GM12891 (cell line): Measurements from ENCODE around the gene ABCB6.

ENCODE experiments used
- PAX5 ChIP-seq: IDR thresholded peaks from 2 replicates; pipeline ENCODE4 v1.6.1; 2011; ENCODE audit warnings: low read length, moderate library complexity, mild to moderate bottlenecking; ENCODE audit not compliant: insufficient read depth, severe bottlenecking
- POLR2A ChIP-seq: IDR thresholded peaks from 2 replicates; pipeline ENCODE4 v1.6.1; 2011; ENCODE audit warnings: low read depth, low read length, control low read depth
- POLR2AphosphoS5 ChIP-seq: IDR thresholded peaks from 2 replicates; pipeline ENCODE4 v1.6.1; 2011; ENCODE audit warnings: low read depth, low read length, control low read depth
- POU2F2 ChIP-seq: IDR thresholded peaks from 2 replicates; pipeline ENCODE4 v1.6.1; 2011; ENCODE audit warnings: low read depth, mild to moderate bottlenecking, control low read depth, low read length, moderate library complexity
- SPI1 ChIP-seq: IDR thresholded peaks from 2 replicates; pipeline ENCODE4 v1.6.1; 2011; ENCODE audit warnings: low read depth, low read length, control low read depth
- TAF1 ChIP-seq: IDR thresholded peaks from 2 replicates; pipeline ENCODE4 v1.6.1; 2011; ENCODE audit warnings: low read depth, low read length, control low read depth

DNA sequence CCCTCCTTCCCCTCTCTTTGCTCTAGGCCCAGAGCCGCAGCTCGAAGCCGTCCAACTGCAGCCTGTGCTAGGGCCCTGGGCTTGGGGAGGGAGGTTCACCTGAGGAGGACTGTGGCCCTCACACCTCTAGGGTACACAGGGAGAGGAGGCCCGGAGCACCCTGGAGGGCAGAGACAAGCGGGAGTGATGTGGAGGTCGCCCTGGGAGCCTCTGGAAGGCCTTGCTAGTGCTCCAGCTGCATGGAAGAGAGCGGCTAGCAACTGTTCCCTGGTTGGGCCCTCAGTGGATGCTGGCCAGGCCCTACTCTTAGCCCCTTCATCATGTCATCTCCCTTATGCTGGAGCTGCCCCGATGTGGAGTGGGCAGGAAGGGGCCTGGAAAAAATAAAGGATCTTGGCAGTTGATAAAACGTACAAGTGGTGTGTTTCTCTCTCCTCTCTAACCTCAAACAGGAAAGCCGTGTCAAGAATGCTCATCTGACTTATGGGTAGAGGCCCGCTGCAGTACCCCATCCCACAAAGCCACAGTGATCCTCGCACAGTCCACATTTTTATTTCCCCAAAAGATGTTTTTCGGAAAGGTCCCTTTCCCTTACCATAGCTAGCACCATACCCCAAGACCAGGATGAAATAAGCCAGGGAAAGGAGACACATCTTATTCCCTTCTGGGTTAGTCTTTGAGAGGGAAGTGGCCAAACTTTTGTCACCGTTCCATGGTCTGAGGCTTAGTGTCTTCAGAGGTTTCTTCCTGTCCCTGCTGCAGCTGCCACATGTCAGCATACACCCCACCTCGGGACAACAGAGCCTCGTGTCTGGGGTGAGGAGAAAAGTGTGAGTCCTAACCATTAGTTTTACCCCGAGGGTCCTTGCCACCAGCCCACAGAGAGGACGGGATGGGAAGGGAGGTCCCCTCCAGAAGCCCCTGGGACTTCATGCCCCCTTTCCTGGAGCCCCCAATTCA, 9.2 kb downstream of the ABCB6 start:
- TF ChIP-seq POLR2A, result no peak
- no peak for TF ChIP-seq SPI1
- no peak for TF ChIP-seq TAF1
- no peak for TF ChIP-seq POLR2AphosphoS5
- no peak for TF ChIP-seq POU2F2
- no peak for TF ChIP-seq PAX5
